ENCODE results near the gene HOTAIR. TPM values are rescaled to one million over a fixed set of nuclear protein-coding genes. Genes with fewer than 3 reads are reported as not detected.

HOTAIR gene
- total RNA-seq, 1 experiment from 2014 or later, result not detected

DNA sequence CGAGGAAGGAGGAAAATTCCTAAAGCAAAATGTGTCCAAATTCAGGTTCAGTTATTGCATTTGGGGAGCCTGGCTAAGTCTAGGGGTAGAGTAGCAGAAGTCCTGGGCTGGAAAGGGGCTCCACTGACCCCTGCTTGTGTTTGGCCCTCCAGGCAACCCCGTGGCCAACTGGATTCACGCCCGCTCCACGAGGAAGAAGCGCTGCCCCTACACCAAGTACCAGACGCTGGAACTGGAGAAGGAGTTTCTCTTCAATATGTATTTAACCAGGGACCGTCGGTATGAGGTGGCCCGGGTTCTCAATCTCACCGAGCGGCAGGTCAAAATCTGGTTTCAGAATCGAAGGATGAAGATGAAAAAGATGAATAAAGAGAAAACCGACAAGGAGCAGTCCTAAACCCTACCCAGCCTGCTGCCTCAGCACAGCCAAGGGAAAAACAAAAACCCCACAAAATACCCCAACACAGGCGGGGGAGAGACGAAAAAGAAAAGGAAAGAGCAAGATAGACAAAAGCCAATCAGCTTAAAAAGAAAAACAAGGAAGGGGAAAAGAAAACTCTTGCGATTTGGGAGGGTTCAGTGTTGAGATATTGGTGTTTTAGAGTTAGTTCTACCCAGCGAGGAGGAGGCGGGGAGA lies 27.6 kb upstream of the HOTAIR start:
- H3K27me3 ChIP-seq (ENCODE audit: insufficient read depth, low read length), result peaks cover 98% of the 10 kb centered on the region

More for the DNA sequence above, 27.6 kb upstream of the HOTAIR start:
- no peaks in the 10 kb centered on the region for H3K79me2 ChIP-seq (ENCODE audit: insufficient read depth, low read length)
- H3K4me1 ChIP-seq (ENCODE audit: insufficient read depth, low read length), result no peaks in the 10 kb centered on the region
- no peaks in the 10 kb centered on the region for H4K20me1 ChIP-seq (ENCODE audit: control insufficient read depth, insufficient read depth, insufficient read length)
- H2AFZ ChIP-seq (ENCODE audit: low read length), result no peak overlapping the region
- no peak for DNase-seq
- H2AK5ac ChIP-seq (ENCODE audit: insufficient read length, low read length), result no peak overlapping the region
- no peak overlapping the region for H2BK5ac ChIP-seq (ENCODE audit: insufficient read length, low read length)
- H2BK20ac ChIP-seq (ENCODE audit: low read depth, low read length, poor library complexity, severe bottlenecking), result no peak overlapping the region
- H3K36me3 Mint-ChIP-seq (ENCODE audit: insufficient read depth in 1 of 3, low read depth in 3 of 3), result no peaks in the 10 kb centered on the region
- H3K4me2 ChIP-seq (ENCODE audit: insufficient read depth, insufficient read length, low read length), result no peak overlapping the region
- H3K9me3 ChIP-seq (ENCODE audit: control insufficient read depth, low read depth, low read length), result no peaks in the 10 kb centered on the region
- H4K5ac ChIP-seq (ENCODE audit: insufficient read length, low read depth, low read length), result no peak overlapping the region
- H3K4me1 Mint-ChIP-seq, result peaks cover 4 to 16% of the 10 kb centered on the region in 2 experiments
- H3K4me3 Mint-ChIP-seq, result no peak overlapping the region; a peak in 1 of 5 replicates
- no peak overlapping the region for H3K27ac Mint-ChIP-seq
- no peak overlapping the region for H3T11ph ChIP-seq (ENCODE audit: low read length)
- no peak overlapping the region for H2BK120ac ChIP-seq (ENCODE audit: low read depth, low read length, poor library complexity, severe bottlenecking)
- H3K23ac ChIP-seq (ENCODE audit: insufficient read length, low read depth, low read length), result no peak overlapping the region
- H3K23me2 ChIP-seq (ENCODE audit: insufficient read length, low read depth, low read length, poor library complexity, severe bottlenecking), result no peaks in the 10 kb centered on the region
- no peak overlapping the region for H3K4ac ChIP-seq (ENCODE audit: low read depth, low read length)
- H3K56ac ChIP-seq (ENCODE audit: insufficient read length, low read depth, low read length), result no peak overlapping the region
- peaks cover 4 to 9% of the 10 kb centered on the region in 2 experiments; a peak in 3 of 5 replicates for H3K9me3 Mint-ChIP-seq
- TF ChIP-seq, protein P1, sequence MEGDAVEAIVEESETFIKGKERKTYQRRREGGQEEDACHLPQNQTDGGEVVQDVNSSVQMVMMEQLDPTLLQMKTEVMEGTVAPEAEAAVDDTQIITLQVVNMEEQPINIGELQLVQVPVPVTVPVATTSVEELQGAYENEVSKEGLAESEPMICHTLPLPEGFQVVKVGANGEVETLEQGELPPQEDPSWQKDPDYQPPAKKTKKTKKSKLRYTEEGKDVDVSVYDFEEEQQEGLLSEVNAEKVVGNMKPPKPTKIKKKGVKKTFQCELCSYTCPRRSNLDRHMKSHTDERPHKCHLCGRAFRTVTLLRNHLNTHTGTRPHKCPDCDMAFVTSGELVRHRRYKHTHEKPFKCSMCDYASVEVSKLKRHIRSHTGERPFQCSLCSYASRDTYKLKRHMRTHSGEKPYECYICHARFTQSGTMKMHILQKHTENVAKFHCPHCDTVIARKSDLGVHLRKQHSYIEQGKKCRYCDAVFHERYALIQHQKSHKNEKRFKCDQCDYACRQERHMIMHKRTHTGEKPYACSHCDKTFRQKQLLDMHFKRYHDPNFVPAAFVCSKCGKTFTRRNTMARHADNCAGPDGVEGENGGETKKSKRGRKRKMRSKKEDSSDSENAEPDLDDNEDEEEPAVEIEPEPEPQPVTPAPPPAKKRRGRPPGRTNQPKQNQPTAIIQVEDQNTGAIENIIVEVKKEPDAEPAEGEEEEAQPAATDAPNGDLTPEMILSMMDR (conservative IDR thresholded peaks at IDR 0.05), result no peak
- H4K91ac ChIP-seq (ENCODE audit: insufficient read length, low read depth, low read length), result no peak overlapping the region
- peaks cover 100% of the 10 kb centered on the region for H3K27me3 Mint-ChIP-seq (ENCODE audit: low read depth)
- H3K18ac ChIP-seq (ENCODE audit: insufficient read length, low read depth, low read length), result no peak overlapping the region
- no peak overlapping the region for H3K14ac ChIP-seq (ENCODE audit: insufficient read depth, low read length)
- no peak overlapping the region for H2BK12ac ChIP-seq (ENCODE audit: insufficient read length, low read depth, low read length)
- no CpG with 5 or more reads among the region's 19 CpGs for WGBS (ENCODE audit: extremely low coverage, insufficient read length, low lambda C conversion rate)
- H4K8ac ChIP-seq (replicated peaks; ENCODE audit: insufficient read length, low read depth, low read length), result no peak overlapping the region
- H3K79me1 ChIP-seq (ENCODE audit: insufficient read depth, low read depth, low read length, poor library complexity, severe bottlenecking), result no peaks in the 10 kb centered on the region
- H3K27ac ChIP-seq (ENCODE audit: insufficient read length, low read depth, low read length), result no peak overlapping the region
- no peak overlapping the region for H3K9ac ChIP-seq (ENCODE audit: extremely low read depth, insufficient read length, low read length)
- H2BK15ac ChIP-seq (ENCODE audit: low read depth, low read length), result no peak overlapping the region
